Colonic mucosa (tissue), 4 donors: ENCODE results near the gene EML6. TPM values are rescaled to one million over a fixed set of nuclear protein-coding genes. Genes with fewer than 3 reads are reported as not detected.

Experiments
- DNase-seq: peaks from one replicate; pipeline ENCODE4 v3.0.0-alpha.2; 2020
- H3K27ac ChIP-seq: fragments of 200-600 bp; one replicate; pipeline ENCODE4 v1.8.0; 2021
- H3K27me3 ChIP-seq: fragments of 200-600 bp; one replicate; pipeline ENCODE4 v1.8.0; 2021
- H3K36me3 ChIP-seq: fragments of 200-600 bp; one replicate; pipeline ENCODE4 v1.8.0; 2021
- H3K4me1 ChIP-seq: fragments of 200-600 bp; one replicate; pipeline ENCODE4 v1.8.0; 2021; ENCODE audit warnings: mild to moderate bottlenecking
- H3K4me3 ChIP-seq: fragments of 200-600 bp; one replicate; pipeline ENCODE4 v1.8.0; 2021
- H3K9ac ChIP-seq, 2 donors: one replicate each; pipeline ENCODE4 v1.7.0; 2013; ENCODE audit warnings: control low read depth in 2 of 2, low read depth in 2 of 2, low read length in 2 of 2
- H3K9me3 ChIP-seq: fragments of 200-600 bp; one replicate; pipeline ENCODE4 v1.8.0; 2021
- CTCF ChIP-seq: fragments of 200-600 bp; IDR thresholded peaks from one replicate; pipeline ENCODE4 v1.8.0; 2022; ENCODE audit warnings: antibody characterized with exemption, mild to moderate bottlenecking
- intact Hi-C: fragments of 100-400 bp; cut with DNase I; formaldehyde crosslinking; loops from one replicate; pipeline ENCODE4 v1.14.1; 2022
- total RNA-seq, 2 donors: library from RNA; stranded (reverse); fragmentation: NEBNext Ultra II Directional in 1 of 2; extraction: Animal tissue kit (Norgen Biotek cat#: 25700) in 1 of 2; gene quantifications; one replicate each; pipeline ENCODE4 v1.2.1, GENCODE V29; 2021
- donor health status: healthy.
- donor health status: DM: no; HTN: no; CAD: no.
- donor health status: DM: no; HTN: no; CAD: no.

The EML6 gene
- 1 to 10 TPM; 2.1 to 2.5 TPM for total RNA-seq

DNA sequence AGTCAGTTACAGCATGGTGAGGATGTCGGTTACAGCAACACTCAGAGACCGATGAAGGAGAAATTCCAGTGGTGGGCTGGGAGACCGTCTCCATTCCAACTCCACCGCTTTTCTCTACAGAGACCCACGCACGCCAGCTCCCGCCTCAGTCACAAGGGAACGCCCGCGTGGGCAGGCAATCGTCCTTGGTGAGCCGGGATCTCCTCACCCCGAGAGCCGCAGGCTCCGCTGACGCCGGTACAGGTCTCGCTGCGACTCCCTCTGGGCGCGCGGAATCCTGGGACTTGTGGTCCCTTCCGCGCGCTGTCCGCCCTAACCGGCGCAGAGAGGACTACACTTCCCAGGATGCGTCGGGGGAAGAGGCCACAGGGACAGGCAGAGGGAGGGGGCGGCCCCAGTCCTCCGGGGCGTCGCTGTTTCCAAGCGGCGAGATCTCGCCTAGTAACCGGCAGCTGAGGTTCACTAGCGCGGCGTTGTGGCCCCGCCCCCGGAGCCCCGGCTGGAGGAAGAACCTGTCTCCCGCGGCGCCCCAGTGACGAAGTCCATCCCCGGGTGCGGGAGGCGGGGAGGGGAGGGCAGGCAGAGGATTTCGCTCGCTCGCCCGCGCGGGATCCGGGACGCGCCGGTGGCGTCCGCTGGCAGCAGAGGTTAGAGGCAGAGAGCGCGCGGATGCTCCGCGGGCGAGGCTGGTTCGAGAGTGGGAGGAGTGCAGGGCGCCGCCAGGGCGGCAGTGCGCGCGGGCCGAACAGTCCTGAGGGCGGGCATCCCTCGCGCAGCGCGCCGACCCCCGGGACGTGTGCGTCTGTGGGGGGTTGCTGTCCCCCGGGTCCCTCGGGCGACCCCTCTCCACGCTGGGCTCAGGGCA, at the start of gene EML6:
EML6 (plus strand) TSS at position 532 of the 865 bp plus-strand sequence. CDS start 1,400 bp downstream, outside the sequence.
- H3K9me3 ChIP-seq, result no peaks in the 10 kb centered on the region
- no peaks in the 10 kb centered on the region for H3K36me3 ChIP-seq
- intact Hi-C loops, result loop anchor here (5.0 kb wide), 1 partner anchor 114 kb away; no protein-coding TSS in a partner anchor
- H3K27me3 ChIP-seq, result peaks cover 10% of the 10 kb centered on the region
- H3K4me1 ChIP-seq, result no peaks in the 10 kb centered on the region
- H3K27ac ChIP-seq, result peak within 1 kb of the TSS; percentile 40
- peak within 1 kb of the TSS; percentile 83 for H3K4me3 ChIP-seq
- peak within 1 kb of the TSS; percentile 82 to 84 for H3K9ac ChIP-seq
- DNase-seq, result peak; percentile 99
- no peak for TF ChIP-seq CTCF

GRCh38 chr2:54675281-54675680, 48.2 kb upstream of the EML6 start:
- Histone ChIP-seq H3K4me3 (no peak overlapping the region), H3K27ac (no peak overlapping the region), H3K9ac (no peak overlapping the region), H3K27me3 (no peaks in the 10 kb centered on the region), H3K36me3 (no peaks in the 10 kb centered on the region), H3K9me3 (no peaks in the 10 kb centered on the region), H3K4me1 (no peaks in the 10 kb centered on the region)
- TF ChIP-seq CTCF, result no peak
- DNase-seq, result no peak
- intact Hi-C loops, result no loop called here

DNA sequence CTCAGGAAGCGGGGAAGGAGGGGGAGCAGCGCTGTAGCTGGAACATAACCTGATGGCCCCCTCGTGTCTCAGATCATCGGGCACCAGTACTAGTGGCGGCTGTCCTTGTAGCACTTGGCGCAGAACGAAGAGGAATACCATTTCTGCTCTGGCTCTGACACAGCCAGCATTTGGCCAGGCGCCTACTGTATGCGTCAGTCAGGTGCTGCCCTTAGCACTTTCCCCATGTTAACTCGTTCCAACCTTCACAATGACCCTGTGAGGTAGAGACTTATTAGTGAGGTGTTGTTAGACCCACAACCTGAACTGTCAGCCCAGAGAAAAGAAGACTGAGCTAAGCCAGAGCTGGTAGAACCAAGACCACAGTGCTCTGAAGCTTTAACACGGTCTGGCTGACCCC, 47.7 kb upstream of the EML6 start:
- no peaks in the 10 kb centered on the region for H3K36me3 ChIP-seq
- H3K4me3 ChIP-seq, result no peak overlapping the region
- intact Hi-C loops, result no loop called here
- no peak overlapping the region for H3K27ac ChIP-seq
- H3K27me3 ChIP-seq, result no peaks in the 10 kb centered on the region
- H3K4me1 ChIP-seq, result no peaks in the 10 kb centered on the region
- no peak overlapping the region for H3K9ac ChIP-seq
- DNase-seq, result no peak
- no peaks in the 10 kb centered on the region for H3K9me3 ChIP-seq
- TF ChIP-seq CTCF, result no peak

DNA sequence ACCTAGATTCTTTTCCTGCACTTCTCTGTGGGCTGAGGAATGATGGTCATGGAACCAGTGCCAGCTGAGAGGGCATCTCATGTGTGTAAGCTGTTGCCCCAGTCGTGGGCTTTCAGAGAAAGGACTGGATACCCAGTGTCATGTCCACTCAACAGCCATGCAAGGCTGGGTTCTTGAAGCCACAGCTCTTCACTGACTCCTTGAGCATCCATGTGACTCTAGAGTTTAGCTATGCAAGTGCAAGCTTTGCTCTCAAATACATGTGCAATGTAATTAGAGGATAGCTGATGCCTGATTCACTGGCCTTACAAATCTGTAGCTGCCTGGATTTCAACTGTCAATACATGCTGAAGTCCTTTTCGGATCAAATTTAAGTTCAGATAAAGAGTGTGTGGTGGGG, 46.8 kb upstream of the EML6 start:
- Histone ChIP-seq H3K9ac (no peak overlapping the region), H3K9me3 (no peaks in the 10 kb centered on the region), H3K4me1 (no peaks in the 10 kb centered on the region), H3K36me3 (no peaks in the 10 kb centered on the region), H3K27me3 (no peaks in the 10 kb centered on the region), H3K4me3 (no peak overlapping the region), H3K27ac (no peak overlapping the region)
- intact Hi-C loops, result no loop called here
- no peak for DNase-seq
- TF ChIP-seq CTCF, result no peak

- Histone ChIP-seq H3K27ac (no peak overlapping the region), H3K4me1 (no peaks in the 10 kb centered on the region), H3K27me3 (no peaks in the 10 kb centered on the region), H3K4me3 (no peak overlapping the region), H3K9ac (no peak overlapping the region), H3K36me3 (no peaks in the 10 kb centered on the region), H3K9me3 (no peaks in the 10 kb centered on the region)
- TF ChIP-seq CTCF, result no peak
- DNase-seq, result no peak
- intact Hi-C loops, result no loop called here
Observed at GRCh38 chr2:54677476-54678265, 45.8 kb upstream of the EML6 start.
